Measurements from ENCODE around the gene SLC38A1. TPM values are rescaled to one million over a fixed set of nuclear protein-coding genes. Genes with fewer than 3 reads are reported as not detected.

The SLC38A1 gene
- 100 to 1,000 TPM; 149 to 209 (median 177) TPM for total RNA-seq
- polyA plus RNA-seq = 10 to 100 TPM in 2 of 3 donors, 1 to 10 TPM in 1; 8.4 to 54.9 (median 11.1) TPM

GRCh38 chr12:46268583-46269428, at the start of gene SLC38A1:
SLC38A1 (minus strand) TSS chr12:46269043; CDS start chr12:46239800, 29,243 bp downstream.
- DNase-seq = peak; percentile 97
- Histone ChIP-seq H3K4me3 (peak within 1 kb of the TSS; percentile 64 to 80 (median 74)), H3K4me1 (peaks cover 0 to 41% (median 32%) of the 10 kb centered on the region in 4 donors), H3K9me3 (no peaks in the 10 kb centered on the region), H3K36me3 (no peaks in the 10 kb centered on the region), H3K27me3 (no peaks in the 10 kb centered on the region), H3K27ac (peak within 1 kb of the TSS; percentile 89 to 93 (median 92))
- intact Hi-C loops (cut with DNase I) = loop anchor here (1.0 to 10.0 kb wide), 6 partner anchors 61 to 396 kb away; partner anchors contain the start of genes SCAF11 and SLC38A2
- 0% methylated on average over 73 of the region's 73 CpGs for WGBS, 2 donors
- peak; percentile 91 to 96 (median 94) for TF ChIP-seq POLR2AphosphoS5 (IDR thresholded peaks at IDR 0.05)
- TF ChIP-seq, protein P1, sequence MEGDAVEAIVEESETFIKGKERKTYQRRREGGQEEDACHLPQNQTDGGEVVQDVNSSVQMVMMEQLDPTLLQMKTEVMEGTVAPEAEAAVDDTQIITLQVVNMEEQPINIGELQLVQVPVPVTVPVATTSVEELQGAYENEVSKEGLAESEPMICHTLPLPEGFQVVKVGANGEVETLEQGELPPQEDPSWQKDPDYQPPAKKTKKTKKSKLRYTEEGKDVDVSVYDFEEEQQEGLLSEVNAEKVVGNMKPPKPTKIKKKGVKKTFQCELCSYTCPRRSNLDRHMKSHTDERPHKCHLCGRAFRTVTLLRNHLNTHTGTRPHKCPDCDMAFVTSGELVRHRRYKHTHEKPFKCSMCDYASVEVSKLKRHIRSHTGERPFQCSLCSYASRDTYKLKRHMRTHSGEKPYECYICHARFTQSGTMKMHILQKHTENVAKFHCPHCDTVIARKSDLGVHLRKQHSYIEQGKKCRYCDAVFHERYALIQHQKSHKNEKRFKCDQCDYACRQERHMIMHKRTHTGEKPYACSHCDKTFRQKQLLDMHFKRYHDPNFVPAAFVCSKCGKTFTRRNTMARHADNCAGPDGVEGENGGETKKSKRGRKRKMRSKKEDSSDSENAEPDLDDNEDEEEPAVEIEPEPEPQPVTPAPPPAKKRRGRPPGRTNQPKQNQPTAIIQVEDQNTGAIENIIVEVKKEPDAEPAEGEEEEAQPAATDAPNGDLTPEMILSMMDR (IDR thresholded peaks at IDR 0.05) = no peak
- TF ChIP-seq POLR2A (IDR thresholded peaks at IDR 0.05) = peak; percentile 80 to 87
- peak in 1 of 4 donors; percentile 36 for TF ChIP-seq EP300 (IDR thresholded peaks at IDR 0.05)

DNA sequence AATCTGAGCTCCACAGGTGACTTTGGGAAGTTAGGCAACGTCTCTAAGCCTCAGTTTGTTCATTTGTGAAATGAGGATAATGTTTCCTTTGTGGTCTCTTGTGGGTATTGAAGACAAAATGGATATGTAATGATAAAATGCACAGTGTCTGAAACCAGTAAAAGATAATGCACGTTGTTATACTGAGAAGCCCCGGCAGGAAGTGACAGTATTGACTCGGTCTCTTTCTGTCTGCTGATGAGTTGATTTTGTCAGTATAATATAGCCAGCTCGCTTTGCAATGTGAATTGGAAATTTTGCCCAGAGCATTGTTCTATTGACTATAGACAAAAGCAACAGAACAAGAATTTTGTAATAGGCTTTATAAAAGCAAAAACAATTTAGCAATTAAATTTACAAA, 49.2 kb upstream of the SLC38A1 start:
- H3K27me3 ChIP-seq = no peaks in the 10 kb centered on the region
- no peaks in the 10 kb centered on the region for H3K36me3 ChIP-seq
- no peaks in the 10 kb centered on the region for H3K9me3 ChIP-seq
- 79 to 80% methylated on average over 5 of the region's 5 CpGs for WGBS, 2 donors
- H3K4me3 ChIP-seq = no peak overlapping the region
- no peak for TF ChIP-seq POLR2AphosphoS5 (IDR thresholded peaks at IDR 0.05)
- TF ChIP-seq, protein P1 (IDR thresholded peaks at IDR 0.05) = no peak
- no peak for TF ChIP-seq POLR2A (IDR thresholded peaks at IDR 0.05)
- no peak for TF ChIP-seq EP300 (IDR thresholded peaks at IDR 0.05)
- intact Hi-C loops (cut with DNase I) = no loop called here
- no peak overlapping the region for H3K27ac ChIP-seq
- DNase-seq = no peak
- H3K4me1 ChIP-seq = no peaks in the 10 kb centered on the region

DNA sequence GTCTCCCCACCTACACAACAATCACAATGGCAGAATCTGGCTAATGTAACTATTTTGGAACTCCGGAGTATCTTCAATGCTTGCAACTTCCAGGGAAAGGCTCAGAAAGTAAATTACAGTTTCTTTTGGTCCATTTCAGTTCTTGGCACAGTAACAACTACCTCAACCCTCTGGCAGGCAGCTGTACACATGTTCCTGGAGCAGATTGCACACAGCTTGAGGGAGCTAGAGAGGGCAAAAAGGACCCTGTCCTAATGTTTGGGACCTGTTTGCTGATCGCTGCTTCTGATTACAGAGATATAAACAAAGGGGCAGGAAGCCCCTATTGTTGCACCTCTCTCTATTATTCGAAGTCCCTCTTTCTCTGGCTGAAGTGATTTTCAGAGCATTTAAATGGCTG, 35.2 kb upstream of the SLC38A1 start:
- DNase-seq = no peak
- WGBS, 2 donors = 71 to 79% methylated on average over 3 of the region's 3 CpGs
- intact Hi-C loops (cut with DNase I) = no loop called here
- Histone ChIP-seq H3K4me3 (no peak overlapping the region), H3K27ac (peak overlapping the region in 3 of 4 donors; percentile 18 to 48 (median 23)), H3K36me3 (no peaks in the 10 kb centered on the region), H3K27me3 (no peaks in the 10 kb centered on the region), H3K4me1 (peaks cover 0 to 19% (median 13%) of the 10 kb centered on the region in 4 donors), H3K9me3 (peaks cover 0 to 1% (median 0%) of the 10 kb centered on the region in 4 donors)
- TF ChIP-seq POLR2AphosphoS5 (IDR thresholded peaks at IDR 0.05) (no peak), EP300 (IDR thresholded peaks at IDR 0.05) (no peak), POLR2A (IDR thresholded peaks at IDR 0.05) (no peak)
- TF ChIP-seq, protein P1 (IDR thresholded peaks at IDR 0.05) = no peak

- 89 to 93% methylated on average over 5 of the region's 5 CpGs for WGBS, 2 donors
- intact Hi-C loops (cut with DNase I) = no loop called here
- no peak for DNase-seq
Observed at GRCh38 chr12:46303039-46303666, 34.3 kb upstream of the SLC38A1 start.

More at GRCh38 chr12:46303039-46303666, 34.3 kb upstream of the SLC38A1 start:
- TF ChIP-seq POLR2AphosphoS5 (IDR thresholded peaks at IDR 0.05) = no peak
- no peak for TF ChIP-seq EP300 (IDR thresholded peaks at IDR 0.05)
- no peak for TF ChIP-seq POLR2A (IDR thresholded peaks at IDR 0.05)
- TF ChIP-seq, protein P1 (IDR thresholded peaks at IDR 0.05) = peak in 3 of 4 experiments; percentile 14 to 44 (median 17)
- peak overlapping the region in 2 of 4 donors; percentile 18 to 48 for H3K27ac ChIP-seq
- H3K27me3 ChIP-seq = no peaks in the 10 kb centered on the region
- H3K4me3 ChIP-seq = no peak overlapping the region
- H3K36me3 ChIP-seq = no peaks in the 10 kb centered on the region
- no peaks in the 10 kb centered on the region for H3K9me3 ChIP-seq
- H3K4me1 ChIP-seq = peaks cover 0 to 19% (median 13%) of the 10 kb centered on the region in 4 donors

All from sigmoid colon (tissue), 7 donors.